ENCODE measurements around the gene FOXL2NB. TPM values are rescaled to one million over a fixed set of nuclear protein-coding genes. Genes with fewer than 3 reads are reported as not detected.

FOXL2NB gene
- total RNA-seq, 1 donor from 2014 or later: 5.2 TPM

GRCh38 chr3:138939561-138940241 is 7.3 kb upstream of the FOXL2NB start:
- peaks cover 4% of the 10 kb centered on the region for H3K36me3 Mint-ChIP-seq (ENCODE audit: low read depth, unreplicated experiment)
- H3K9ac ChIP-seq (ENCODE audit: low read length): no peak overlapping the region
- DNase-seq (ENCODE audit: low read depth): no peak
- H3K4me1 ChIP-seq (ENCODE audit: insufficient read depth, low read length): peaks cover 3% of the 10 kb centered on the region
- H3K4me1 Mint-ChIP-seq (ENCODE audit: low read depth, unreplicated experiment): peaks cover 8% of the 10 kb centered on the region
- no peak overlapping the region for H3K27ac ChIP-seq (ENCODE audit: low read depth, low read length)
- H3K79me2 ChIP-seq (ENCODE audit: insufficient read depth, low read length): no peaks in the 10 kb centered on the region
- H3K4me3 Mint-ChIP-seq (ENCODE audit: unreplicated experiment): no peak overlapping the region
- H3K9me3 Mint-ChIP-seq (ENCODE audit: unreplicated experiment): peaks cover 12% of the 10 kb centered on the region
- H2AFZ ChIP-seq (ENCODE audit: low read depth, low read length): no peak overlapping the region
- no peaks in the 10 kb centered on the region for H3K36me3 ChIP-seq (ENCODE audit: insufficient read depth, low read length)
- no peak overlapping the region for H3K4me3 ChIP-seq (ENCODE audit: insufficient read depth, low read depth, low read length)
- peaks cover 49% of the 10 kb centered on the region for H4K20me1 ChIP-seq (ENCODE audit: insufficient read depth, low read length)
- no peak for FAIRE-seq
- peaks cover 3% of the 10 kb centered on the region for H3K9me3 ChIP-seq (ENCODE audit: insufficient read depth, low read depth, low read length)
- no peak overlapping the region for H3K4me2 ChIP-seq (ENCODE audit: low read length)
- no peak overlapping the region for H3K27ac Mint-ChIP-seq (ENCODE audit: unreplicated experiment)
- peaks cover 93% of the 10 kb centered on the region for H3K27me3 ChIP-seq (ENCODE audit: insufficient read depth, low read length)
- TF ChIP-seq EZH2 (IDR thresholded peaks at IDR 0.05; ENCODE audit: insufficient read depth, low read length) (peak; percentile 58), CTCF (IDR thresholded peaks at IDR 0.05; ENCODE audit: insufficient read depth, low read depth, low read length) (no peak)
- peaks cover 89% of the 10 kb centered on the region for H3K27me3 Mint-ChIP-seq (ENCODE audit: low read depth, unreplicated experiment)

- peaks cover 15% of the 10 kb centered on the region for H3K9me3 Mint-ChIP-seq (ENCODE audit: unreplicated experiment)
- Histone ChIP-seq H3K9me3 (ENCODE audit: insufficient read depth, low read depth, low read length) (peaks cover 3% of the 10 kb centered on the region), H3K27ac (ENCODE audit: low read depth, low read length) (no peak overlapping the region), H3K4me2 (ENCODE audit: low read length) (no peak overlapping the region), H3K4me3 (ENCODE audit: insufficient read depth, low read depth, low read length) (no peak overlapping the region), H3K79me2 (ENCODE audit: insufficient read depth, low read length) (no peaks in the 10 kb centered on the region), H2AFZ (ENCODE audit: low read depth, low read length) (no peak overlapping the region), H4K20me1 (ENCODE audit: insufficient read depth, low read length) (peaks cover 49% of the 10 kb centered on the region), H3K27me3 (ENCODE audit: insufficient read depth, low read length) (peaks cover 98% of the 10 kb centered on the region), H3K4me1 (ENCODE audit: insufficient read depth, low read length) (peaks cover 3% of the 10 kb centered on the region), H3K9ac (ENCODE audit: low read length) (no peak overlapping the region), H3K36me3 (ENCODE audit: insufficient read depth, low read length) (no peaks in the 10 kb centered on the region)
- H3K4me1 Mint-ChIP-seq (ENCODE audit: low read depth, unreplicated experiment): peaks cover 11% of the 10 kb centered on the region
- no peak overlapping the region for H3K27ac Mint-ChIP-seq (ENCODE audit: unreplicated experiment)
- no peak overlapping the region for H3K4me3 Mint-ChIP-seq (ENCODE audit: unreplicated experiment)
- TF ChIP-seq CTCF (IDR thresholded peaks at IDR 0.05; ENCODE audit: insufficient read depth, low read depth, low read length) (no peak), EZH2 (IDR thresholded peaks at IDR 0.05; ENCODE audit: insufficient read depth, low read length) (no peak)
- peaks cover 4% of the 10 kb centered on the region for H3K36me3 Mint-ChIP-seq (ENCODE audit: low read depth, unreplicated experiment)
- DNase-seq (ENCODE audit: low read depth) (no peak), FAIRE-seq (no peak)
- H3K27me3 Mint-ChIP-seq (ENCODE audit: low read depth, unreplicated experiment): peaks cover 86% of the 10 kb centered on the region
Observed at GRCh38 chr3:138940446-138940845, 6.6 kb upstream of the FOXL2NB start.

- Mint-ChIP-seq H3K4me3 (ENCODE audit: unreplicated experiment) (no peak overlapping the region), H3K4me1 (ENCODE audit: low read depth, unreplicated experiment) (peaks cover 11% of the 10 kb centered on the region), H3K36me3 (ENCODE audit: low read depth, unreplicated experiment) (peaks cover 4% of the 10 kb centered on the region), H3K27ac (ENCODE audit: unreplicated experiment) (no peak overlapping the region), H3K27me3 (ENCODE audit: low read depth, unreplicated experiment) (peaks cover 79% of the 10 kb centered on the region), H3K9me3 (ENCODE audit: unreplicated experiment) (peaks cover 14% of the 10 kb centered on the region)
- Histone ChIP-seq H2AFZ (ENCODE audit: low read depth, low read length) (no peak overlapping the region), H3K4me3 (ENCODE audit: insufficient read depth, low read depth, low read length) (no peak overlapping the region), H3K4me2 (ENCODE audit: low read length) (no peak overlapping the region), H3K9me3 (ENCODE audit: insufficient read depth, low read depth, low read length) (peaks cover 3% of the 10 kb centered on the region), H3K79me2 (ENCODE audit: insufficient read depth, low read length) (no peaks in the 10 kb centered on the region), H3K27me3 (ENCODE audit: insufficient read depth, low read length) (peaks cover 97% of the 10 kb centered on the region), H4K20me1 (ENCODE audit: insufficient read depth, low read length) (peaks cover 48% of the 10 kb centered on the region), H3K4me1 (ENCODE audit: insufficient read depth, low read length) (peaks cover 8% of the 10 kb centered on the region), H3K27ac (ENCODE audit: low read depth, low read length) (no peak overlapping the region), H3K9ac (ENCODE audit: low read length) (no peak overlapping the region), H3K36me3 (ENCODE audit: insufficient read depth, low read length) (no peaks in the 10 kb centered on the region)
- peak; percentile 25 for TF ChIP-seq EZH2 (IDR thresholded peaks at IDR 0.05; ENCODE audit: insufficient read depth, low read length)
- TF ChIP-seq CTCF (IDR thresholded peaks at IDR 0.05; ENCODE audit: insufficient read depth, low read depth, low read length): peak; percentile 47
- DNase-seq (ENCODE audit: low read depth) (no peak), FAIRE-seq (no peak)
Observed at GRCh38 chr3:138941259-138941885, 5.6 kb upstream of the FOXL2NB start.

All from astrocyte (in vitro differentiated cells and primary cell).